Mammary epithelial cell (primary cell): ENCODE measurements around the gene CHIA.

Experiments used
- CTCF ChIP-seq, 2 donors: IDR thresholded peaks in 1 of 2; conservative IDR thresholded peaks in 1 of 2; 2 replicates each; pipeline ENCODE4 v1.5.1; 2011 to 2012; ENCODE audit warnings: inconsistent platforms in 2 of 2, low read length in 2 of 2, mild to moderate bottlenecking in 2 of 2, control low read depth in 1 of 2, low read depth in 1 of 2; ENCODE audit not compliant: insufficient read depth in 1 of 2; ENCODE audit errors: extremely low read depth in 1 of 2
- EZH2 ChIP-seq: IDR thresholded peaks from 2 replicates; pipeline ENCODE4 v1.6.1; 2012; ENCODE audit warnings: low read length, inconsistent platforms, borderline replicate concordance

GRCh38 chr1:111256988-111257658, 33.5 kb upstream of the CHIA start:
- TF ChIP-seq CTCF (conservative IDR thresholded peaks at IDR 0.05 in 1 of 2, IDR thresholded peaks at IDR 0.05 in 1 of 2; ENCODE audit: extremely low read depth in 1 of 2, insufficient read depth in 1 of 2, low read depth in 1 of 2, low read length in 2 of 2) (no peak), EZH2 (no peak)
